Measurements from ENCODE around the gene ATP5F1B. TPM values are rescaled to one million over a fixed set of nuclear protein-coding genes. Genes with fewer than 3 reads are reported as not detected.

ATP5F1B gene
- total RNA-seq, 1 experiment from 2014 or later = 1,064 TPM

DNA sequence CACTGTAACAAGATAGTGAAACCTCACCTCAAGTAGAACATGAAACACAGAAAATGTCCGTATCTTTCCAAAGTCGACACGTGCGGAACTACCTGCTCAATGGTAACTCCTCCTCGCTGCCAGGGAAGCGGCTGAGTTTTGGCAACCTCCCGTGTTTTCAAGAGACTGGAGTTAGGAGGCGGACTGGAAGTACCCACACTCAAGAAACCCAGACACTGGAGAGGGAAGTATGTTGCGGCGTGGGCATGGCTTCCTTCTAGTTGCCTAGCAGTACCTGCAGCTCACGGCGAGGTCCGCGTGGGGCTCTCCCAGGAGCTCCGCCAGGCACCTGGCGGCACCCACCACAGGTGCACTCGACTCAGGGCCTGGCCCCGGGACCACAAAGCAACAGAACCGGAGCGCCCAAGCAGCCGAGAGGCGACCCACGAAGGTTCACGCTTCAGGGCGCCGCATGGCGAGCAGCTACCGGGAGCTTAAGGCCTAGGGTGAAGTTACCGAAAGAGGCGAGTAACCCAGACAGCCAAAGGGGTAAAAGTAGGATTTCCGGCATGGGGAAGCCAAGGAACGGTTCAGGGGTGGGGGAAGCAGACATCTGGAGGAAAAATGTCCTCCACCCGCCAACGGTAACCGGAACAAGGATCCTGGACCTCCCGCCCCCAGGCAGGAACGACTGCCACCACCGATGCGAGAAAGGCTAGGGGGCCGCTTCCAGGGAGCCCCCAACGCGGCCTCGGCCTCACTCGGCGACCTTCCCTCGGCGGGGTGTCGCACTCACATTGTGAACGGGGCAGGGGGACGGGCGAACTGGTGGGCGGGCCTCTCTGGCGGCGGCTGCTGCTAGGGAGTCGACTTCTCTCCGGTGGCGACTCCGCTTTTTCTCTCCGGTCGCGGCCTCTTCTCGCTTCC, 41.7 kb upstream of the ATP5F1B start (continued):
- peak; percentile 82; the same call in 1 of the 2 replicates for TF ChIP-seq KAT7 (CRISPR knock-in tag; IDR thresholded peaks at IDR 0.05; ENCODE audit: borderline replicate concordance)
- TF ChIP-seq, protein P1, sequence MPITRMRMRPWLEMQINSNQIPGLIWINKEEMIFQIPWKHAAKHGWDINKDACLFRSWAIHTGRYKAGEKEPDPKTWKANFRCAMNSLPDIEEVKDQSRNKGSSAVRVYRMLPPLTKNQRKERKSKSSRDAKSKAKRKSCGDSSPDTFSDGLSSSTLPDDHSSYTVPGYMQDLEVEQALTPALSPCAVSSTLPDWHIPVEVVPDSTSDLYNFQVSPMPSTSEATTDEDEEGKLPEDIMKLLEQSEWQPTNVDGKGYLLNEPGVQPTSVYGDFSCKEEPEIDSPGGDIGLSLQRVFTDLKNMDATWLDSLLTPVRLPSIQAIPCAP (CRISPR knock-in tag; IDR thresholded peaks at IDR 0.05) = 0 out of 2 replicates have a peak, but pooled peaks have one; percentile 51
- TF ChIP-seq, protein P2, sequence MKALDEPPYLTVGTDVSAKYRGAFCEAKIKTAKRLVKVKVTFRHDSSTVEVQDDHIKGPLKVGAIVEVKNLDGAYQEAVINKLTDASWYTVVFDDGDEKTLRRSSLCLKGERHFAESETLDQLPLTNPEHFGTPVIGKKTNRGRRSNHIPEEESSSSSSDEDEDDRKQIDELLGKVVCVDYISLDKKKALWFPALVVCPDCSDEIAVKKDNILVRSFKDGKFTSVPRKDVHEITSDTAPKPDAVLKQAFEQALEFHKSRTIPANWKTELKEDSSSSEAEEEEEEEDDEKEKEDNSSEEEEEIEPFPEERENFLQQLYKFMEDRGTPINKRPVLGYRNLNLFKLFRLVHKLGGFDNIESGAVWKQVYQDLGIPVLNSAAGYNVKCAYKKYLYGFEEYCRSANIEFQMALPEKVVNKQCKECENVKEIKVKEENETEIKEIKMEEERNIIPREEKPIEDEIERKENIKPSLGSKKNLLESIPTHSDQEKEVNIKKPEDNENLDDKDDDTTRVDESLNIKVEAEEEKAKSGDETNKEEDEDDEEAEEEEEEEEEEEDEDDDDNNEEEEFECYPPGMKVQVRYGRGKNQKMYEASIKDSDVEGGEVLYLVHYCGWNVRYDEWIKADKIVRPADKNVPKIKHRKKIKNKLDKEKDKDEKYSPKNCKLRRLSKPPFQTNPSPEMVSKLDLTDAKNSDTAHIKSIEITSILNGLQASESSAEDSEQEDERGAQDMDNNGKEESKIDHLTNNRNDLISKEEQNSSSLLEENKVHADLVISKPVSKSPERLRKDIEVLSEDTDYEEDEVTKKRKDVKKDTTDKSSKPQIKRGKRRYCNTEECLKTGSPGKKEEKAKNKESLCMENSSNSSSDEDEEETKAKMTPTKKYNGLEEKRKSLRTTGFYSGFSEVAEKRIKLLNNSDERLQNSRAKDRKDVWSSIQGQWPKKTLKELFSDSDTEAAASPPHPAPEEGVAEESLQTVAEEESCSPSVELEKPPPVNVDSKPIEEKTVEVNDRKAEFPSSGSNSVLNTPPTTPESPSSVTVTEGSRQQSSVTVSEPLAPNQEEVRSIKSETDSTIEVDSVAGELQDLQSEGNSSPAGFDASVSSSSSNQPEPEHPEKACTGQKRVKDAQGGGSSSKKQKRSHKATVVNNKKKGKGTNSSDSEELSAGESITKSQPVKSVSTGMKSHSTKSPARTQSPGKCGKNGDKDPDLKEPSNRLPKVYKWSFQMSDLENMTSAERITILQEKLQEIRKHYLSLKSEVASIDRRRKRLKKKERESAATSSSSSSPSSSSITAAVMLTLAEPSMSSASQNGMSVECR (CRISPR knock-in tag; IDR thresholded peaks at IDR 0.05; ENCODE audit: borderline replicate concordance) = peak; percentile 75; the same call in 1 of the 2 replicates
- TF ChIP-seq, protein P3, sequence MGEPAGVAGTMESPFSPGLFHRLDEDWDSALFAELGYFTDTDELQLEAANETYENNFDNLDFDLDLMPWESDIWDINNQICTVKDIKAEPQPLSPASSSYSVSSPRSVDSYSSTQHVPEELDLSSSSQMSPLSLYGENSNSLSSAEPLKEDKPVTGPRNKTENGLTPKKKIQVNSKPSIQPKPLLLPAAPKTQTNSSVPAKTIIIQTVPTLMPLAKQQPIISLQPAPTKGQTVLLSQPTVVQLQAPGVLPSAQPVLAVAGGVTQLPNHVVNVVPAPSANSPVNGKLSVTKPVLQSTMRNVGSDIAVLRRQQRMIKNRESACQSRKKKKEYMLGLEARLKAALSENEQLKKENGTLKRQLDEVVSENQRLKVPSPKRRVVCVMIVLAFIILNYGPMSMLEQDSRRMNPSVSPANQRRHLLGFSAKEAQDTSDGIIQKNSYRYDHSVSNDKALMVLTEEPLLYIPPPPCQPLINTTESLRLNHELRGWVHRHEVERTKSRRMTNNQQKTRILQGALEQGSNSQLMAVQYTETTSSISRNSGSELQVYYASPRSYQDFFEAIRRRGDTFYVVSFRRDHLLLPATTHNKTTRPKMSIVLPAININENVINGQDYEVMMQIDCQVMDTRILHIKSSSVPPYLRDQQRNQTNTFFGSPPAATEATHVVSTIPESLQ (CRISPR knock-in tag; IDR thresholded peaks at IDR 0.05) = no peak
- TF ChIP-seq, protein P4, sequence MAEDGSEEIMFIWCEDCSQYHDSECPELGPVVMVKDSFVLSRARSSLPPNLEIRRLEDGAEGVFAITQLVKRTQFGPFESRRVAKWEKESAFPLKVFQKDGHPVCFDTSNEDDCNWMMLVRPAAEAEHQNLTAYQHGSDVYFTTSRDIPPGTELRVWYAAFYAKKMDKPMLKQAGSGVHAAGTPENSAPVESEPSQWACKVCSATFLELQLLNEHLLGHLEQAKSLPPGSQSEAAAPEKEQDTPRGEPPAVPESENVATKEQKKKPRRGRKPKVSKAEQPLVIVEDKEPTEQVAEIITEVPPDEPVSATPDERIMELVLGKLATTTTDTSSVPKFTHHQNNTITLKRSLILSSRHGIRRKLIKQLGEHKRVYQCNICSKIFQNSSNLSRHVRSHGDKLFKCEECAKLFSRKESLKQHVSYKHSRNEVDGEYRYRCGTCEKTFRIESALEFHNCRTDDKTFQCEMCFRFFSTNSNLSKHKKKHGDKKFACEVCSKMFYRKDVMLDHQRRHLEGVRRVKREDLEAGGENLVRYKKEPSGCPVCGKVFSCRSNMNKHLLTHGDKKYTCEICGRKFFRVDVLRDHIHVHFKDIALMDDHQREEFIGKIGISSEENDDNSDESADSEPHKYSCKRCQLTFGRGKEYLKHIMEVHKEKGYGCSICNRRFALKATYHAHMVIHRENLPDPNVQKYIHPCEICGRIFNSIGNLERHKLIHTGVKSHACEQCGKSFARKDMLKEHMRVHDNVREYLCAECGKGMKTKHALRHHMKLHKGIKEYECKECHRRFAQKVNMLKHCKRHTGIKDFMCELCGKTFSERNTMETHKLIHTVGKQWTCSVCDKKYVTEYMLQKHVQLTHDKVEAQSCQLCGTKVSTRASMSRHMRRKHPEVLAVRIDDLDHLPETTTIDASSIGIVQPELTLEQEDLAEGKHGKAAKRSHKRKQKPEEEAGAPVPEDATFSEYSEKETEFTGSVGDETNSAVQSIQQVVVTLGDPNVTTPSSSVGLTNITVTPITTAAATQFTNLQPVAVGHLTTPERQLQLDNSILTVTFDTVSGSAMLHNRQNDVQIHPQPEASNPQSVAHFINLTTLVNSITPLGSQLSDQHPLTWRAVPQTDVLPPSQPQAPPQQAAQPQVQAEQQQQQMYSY (CRISPR knock-in tag; IDR thresholded peaks at IDR 0.05) = no peak
- 0 out of 2 replicates have a peak, but pooled peaks have one; percentile 61 for TF ChIP-seq ZNF219 (CRISPR knock-in tag; IDR thresholded peaks at IDR 0.05; ENCODE audit: borderline replicate concordance)
- peak; percentile 88; the same call in 1 of the 2 replicates for TF ChIP-seq JUN (CRISPR knock-in tag; IDR thresholded peaks at IDR 0.05)
- TF ChIP-seq NR2C2 (CRISPR knock-in tag; IDR thresholded peaks at IDR 0.05) = no peak
- 0 out of 2 replicates have a peak, but pooled peaks have one; percentile 74 for TF ChIP-seq ELF4 (CRISPR knock-in tag; IDR thresholded peaks at IDR 0.05; ENCODE audit: low read depth)
- TF ChIP-seq ZNF263 (CRISPR knock-in tag; IDR thresholded peaks at IDR 0.05; ENCODE audit: low read depth) = 0 out of 2 replicates have a peak, but pooled peaks have one; percentile 38
- TF ChIP-seq, protein P5, sequence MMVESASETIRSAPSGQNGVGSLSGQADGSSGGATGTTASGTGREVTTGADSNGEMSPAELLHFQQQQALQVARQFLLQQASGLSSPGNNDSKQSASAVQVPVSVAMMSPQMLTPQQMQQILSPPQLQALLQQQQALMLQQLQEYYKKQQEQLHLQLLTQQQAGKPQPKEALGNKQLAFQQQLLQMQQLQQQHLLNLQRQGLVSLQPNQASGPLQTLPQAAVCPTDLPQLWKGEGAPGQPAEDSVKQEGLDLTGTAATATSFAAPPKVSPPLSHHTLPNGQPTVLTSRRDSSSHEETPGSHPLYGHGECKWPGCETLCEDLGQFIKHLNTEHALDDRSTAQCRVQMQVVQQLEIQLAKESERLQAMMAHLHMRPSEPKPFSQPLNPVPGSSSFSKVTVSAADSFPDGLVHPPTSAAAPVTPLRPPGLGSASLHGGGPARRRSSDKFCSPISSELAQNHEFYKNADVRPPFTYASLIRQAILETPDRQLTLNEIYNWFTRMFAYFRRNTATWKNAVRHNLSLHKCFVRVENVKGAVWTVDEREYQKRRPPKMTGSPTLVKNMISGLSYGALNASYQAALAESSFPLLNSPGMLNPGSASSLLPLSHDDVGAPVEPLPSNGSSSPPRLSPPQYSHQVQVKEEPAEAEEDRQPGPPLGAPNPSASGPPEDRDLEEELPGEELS (CRISPR knock-in tag; IDR thresholded peaks at IDR 0.05) = 0 out of 2 replicates have a peak, but pooled peaks have one; percentile 18
- TF ChIP-seq NFYB (CRISPR knock-in tag; conservative IDR thresholded peaks at IDR 0.05; ENCODE audit: low read depth) = peak; percentile 32; the same call in 1 of the 2 replicates
- TF ChIP-seq, protein P6, sequence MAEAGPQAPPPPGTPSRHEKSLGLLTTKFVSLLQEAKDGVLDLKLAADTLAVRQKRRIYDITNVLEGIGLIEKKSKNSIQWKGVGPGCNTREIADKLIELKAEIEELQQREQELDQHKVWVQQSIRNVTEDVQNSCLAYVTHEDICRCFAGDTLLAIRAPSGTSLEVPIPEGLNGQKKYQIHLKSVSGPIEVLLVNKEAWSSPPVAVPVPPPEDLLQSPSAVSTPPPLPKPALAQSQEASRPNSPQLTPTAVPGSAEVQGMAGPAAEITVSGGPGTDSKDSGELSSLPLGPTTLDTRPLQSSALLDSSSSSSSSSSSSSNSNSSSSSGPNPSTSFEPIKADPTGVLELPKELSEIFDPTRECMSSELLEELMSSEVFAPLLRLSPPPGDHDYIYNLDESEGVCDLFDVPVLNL (CRISPR knock-in tag; IDR thresholded peaks at IDR 0.05; ENCODE audit: borderline replicate concordance, low read depth) = peak; percentile 27; the same call in 1 of the 2 replicates
- TF ChIP-seq, protein P7, sequence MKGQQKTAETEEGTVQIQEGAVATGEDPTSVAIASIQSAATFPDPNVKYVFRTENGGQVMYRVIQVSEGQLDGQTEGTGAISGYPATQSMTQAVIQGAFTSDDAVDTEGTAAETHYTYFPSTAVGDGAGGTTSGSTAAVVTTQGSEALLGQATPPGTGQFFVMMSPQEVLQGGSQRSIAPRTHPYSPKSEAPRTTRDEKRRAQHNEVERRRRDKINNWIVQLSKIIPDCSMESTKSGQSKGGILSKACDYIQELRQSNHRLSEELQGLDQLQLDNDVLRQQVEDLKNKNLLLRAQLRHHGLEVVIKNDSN (CRISPR knock-in tag; IDR thresholded peaks at IDR 0.05) = peak; percentile 51; the same call in 1 of the 2 replicates
- no peak for TF ChIP-seq FOXJ3 (CRISPR knock-in tag; IDR thresholded peaks at IDR 0.05; ENCODE audit: borderline replicate concordance)
- peak; percentile 50; the same call in 1 of the 2 replicates for TF ChIP-seq TCF7 (CRISPR knock-in tag; IDR thresholded peaks at IDR 0.05; ENCODE audit: low read depth)
